RPMI8226 (cell line): Measurements from ENCODE around the gene COL8A1.
A peak's percentile ranks its signal among the peaks of the same experiment; 100 is the strongest.
"Not testable (repeated sequence)": the region's sequence is repeated elsewhere in the genome, so short reads cannot be mapped to it uniquely, and the experiment has no call there.

Experiments used
- DNase-seq: peaks from one replicate; pipeline ENCODE4 v3.0.0-alpha.2; 2015

Gene COL8A1

GRCh38 chr3:99638167-99638948 lies at the start of gene COL8A1:
TSS of gene COL8A1 (plus strand) at chr3:99638594. CDS start at chr3:99790683, 152,089 bp downstream.
- no peak for DNase-seq

- not testable (repeated sequence) for DNase-seq
These were observed 49.2 kb upstream of the COL8A1 start for GRCh38 chr3:99589168-99589567.

- no peak for DNase-seq
These were observed 38.5 kb upstream of the COL8A1 start for GRCh38 chr3:99599894-99600293.

GRCh38 chr3:99601515-99601914 lies 36.9 kb upstream of the COL8A1 start:
- no peak for DNase-seq

- DNase-seq: no peak
These were observed 36.2 kb upstream of the COL8A1 start for GRCh38 chr3:99602183-99602582.

- DNase-seq: peak; percentile 50
These were observed 31.2 kb upstream of the COL8A1 start for GRCh38 chr3:99607151-99607550.

- no peak for DNase-seq
These were observed 23.6 kb upstream of the COL8A1 start for GRCh38 chr3:99614768-99615167.

GRCh38 chr3:99620077-99620767 lies 18.2 kb upstream of the COL8A1 start:
- no peak for DNase-seq

GRCh38 chr3:99620976-99621375 lies 17.4 kb upstream of the COL8A1 start:
- no peak for DNase-seq

- peak; percentile 53 for DNase-seq
These were observed 13.7 kb upstream of the COL8A1 start for GRCh38 chr3:99624496-99625236.

GRCh38 chr3:99625237-99625622 lies 13.2 kb upstream of the COL8A1 start:
- DNase-seq: peak; percentile 26

GRCh38 chr3:99625643-99626416 lies 12.6 kb upstream of the COL8A1 start:
- no peak for DNase-seq

GRCh38 chr3:99626417-99626788 lies 12.0 kb upstream of the COL8A1 start:
- peak; percentile 34 for DNase-seq

- DNase-seq: no peak
These were observed 11.2 kb upstream of the COL8A1 start for GRCh38 chr3:99627062-99627826.

GRCh38 chr3:99630815-99631214 lies 7.6 kb upstream of the COL8A1 start:
- DNase-seq: no peak

- no peak for DNase-seq
These were observed 4.4 kb upstream of the COL8A1 start for GRCh38 chr3:99633887-99634558.

GRCh38 chr3:99634881-99635280 lies 3.5 kb upstream of the COL8A1 start:
- DNase-seq: no peak

- no peak for DNase-seq
These were observed 3.0 kb upstream of the COL8A1 start for GRCh38 chr3:99635348-99635747.

- no peak for DNase-seq
These were observed 1.4 kb upstream of the COL8A1 start for GRCh38 chr3:99637016-99637367.

- no peak for DNase-seq
These were observed 854 bp upstream of the COL8A1 start for GRCh38 chr3:99637368-99638111.

- no peak for DNase-seq
These were observed 1.2 kb downstream of the COL8A1 start for GRCh38 chr3:99639579-99639978.
